K562 (cell line): ENCODE measurements around the gene SLC1A2. TPM values are rescaled to one million over a fixed set of nuclear protein-coding genes. Genes with fewer than 3 reads are reported as not detected.

Source experiments
- ATAC-seq: fragments of 200-7000 bp; cut with Tn5 transposase; 3 replicates; pipeline ENCODE4 v1.9.1; 2020; ENCODE audit warnings: moderate library complexity
- BruUV-seq: library from RNA; stranded (reverse); fragments of 400-500 nt; replicated peaks from 2 replicates; lab custom pipeline; 2021; lab: Mats Ljungman, UMichigan
- CTCF ChIA-PET: fragments of 300-600 bp; formaldehyde crosslinking; extraction: SDS; loops from one replicate; lab custom pipeline; 2021; ENCODE audit warnings: low intra/inter-chr PET ratio; lab: Yijun Ruan, JAX
- POLR2A ChIA-PET: fragments of 300-600, 350-650 bp; sonication (Branson Sonifier 250); formaldehyde crosslinking; extraction: SDS; loops from one replicate; lab custom pipeline; 2021; ENCODE audit warnings: antibody characterized with exemption, inconsistent platforms; lab: Yijun Ruan, JAX
- DNase-seq, 4 experiments: peaks; one replicate each; pipeline versions ENCODE4 v3.0.0 to v3.0.0-alpha.2; 2011 to 2018; ENCODE audit warnings: low spot score in 3 of 4, mixed read lengths in 3 of 4; ENCODE audit errors: extremely low read depth in 1 of 4
- FAIRE-seq: peaks from 2 replicates; lab custom pipeline; 2011; peaks lifted over from hg19 to GRCh38; lab: Jason Lieb, UNC
- H2AFZ ChIP-seq: 2 replicates; pipeline ENCODE4 v1.6.0; 2011; ENCODE audit warnings: low read depth, low read length, control low read depth, inconsistent platforms
- H3K27ac ChIP-seq: fragments of 200-600 bp; 3 replicates; pipeline ENCODE4 v1.8.0; 2011; ENCODE audit warnings: low read depth, mild to moderate bottlenecking, control low read depth, inconsistent platforms, low read length, moderate library complexity, mixed read lengths; ENCODE audit errors: extremely low read depth
- H3K27me3 ChIP-seq, 2 experiments: fragments of 300-600 bp in 1 of 2; 2 replicates in 1 of 2; 3 replicates in 1 of 2; pipeline versions ENCODE4 v1.6.0 to v1.8.0; 2011; ENCODE audit warnings: inconsistent platforms in 2 of 2, low read length in 2 of 2, mild to moderate bottlenecking in 1 of 2, mixed read lengths in 1 of 2, moderate library complexity in 1 of 2; ENCODE audit not compliant: control insufficient read depth in 2 of 2, insufficient read depth in 2 of 2
- H3K36me3 ChIP-seq: fragments of 300-600 bp; 3 replicates; pipeline ENCODE4 v1.8.0; 2011; ENCODE audit warnings: mild to moderate bottlenecking, low read length, inconsistent platforms; ENCODE audit not compliant: control insufficient read depth, insufficient read depth
- H3K4me1 ChIP-seq, 2 experiments: fragments of 200-600 bp in 1 of 2; replicated peaks in 1 of 2; 2 replicates in 1 of 2; 3 replicates in 1 of 2; pipeline versions ENCODE4 v1.5.1 to v1.8.0; 2011; ENCODE audit warnings: inconsistent platforms in 2 of 2, low read length in 2 of 2, mild to moderate bottlenecking in 1 of 2, mixed read lengths in 1 of 2, moderate library complexity in 1 of 2; ENCODE audit not compliant: control insufficient read depth in 2 of 2, insufficient read depth in 2 of 2
- H3K4me2 ChIP-seq: 2 replicates; pipeline ENCODE4 v1.6.1; 2011; ENCODE audit warnings: low read length, control low read depth, inconsistent platforms, mixed read lengths; ENCODE audit not compliant: insufficient read depth
- H3K4me3 ChIP-seq: fragments of 200-600 bp; sonication (generic), shearing (Covaris generic); 2 replicates; pipeline ENCODE4 v1.5.1; 2016; ENCODE audit warnings: control low read depth, inconsistent platforms
- H3K79me2 ChIP-seq: fragments of 200-600 bp; 3 replicates; pipeline ENCODE4 v1.8.0; 2011; ENCODE audit warnings: low read length, inconsistent platforms; ENCODE audit not compliant: control insufficient read depth, insufficient read depth
- H3K9ac ChIP-seq, 2 experiments: 2 replicates each; pipeline versions ENCODE4 v1.6.0 to v1.6.1; 2011; ENCODE audit warnings: low read depth in 2 of 2, low read length in 2 of 2, control low read depth in 1 of 2, inconsistent platforms in 1 of 2, mild to moderate bottlenecking in 1 of 2, mixed read lengths in 1 of 2; ENCODE audit not compliant: insufficient read depth in 1 of 2
- H3K9me1 ChIP-seq: one replicate; pipeline ENCODE4 v1.6.0; 2011; ENCODE audit warnings: inconsistent platforms, mild to moderate bottlenecking, low read length, moderate library complexity; ENCODE audit not compliant: control insufficient read depth, insufficient read depth
- H3K9me3 ChIP-seq: replicated peaks from 2 replicates; pipeline ENCODE4 v1.5.1; 2011; ENCODE audit warnings: low read depth, low read length, inconsistent platforms; ENCODE audit not compliant: control insufficient read depth, insufficient read depth
- H4K20me1 ChIP-seq: replicated peaks from 2 replicates; pipeline ENCODE4 v1.6.1; 2011; ENCODE audit warnings: low read length, inconsistent platforms, mixed read lengths; ENCODE audit not compliant: control insufficient read depth, insufficient read depth
- ADNP ChIP-seq: fragments of 200-800 bp; sonication (Bioruptor generic); IDR thresholded peaks from 2 replicates; pipeline ENCODE4 v1.6.1; 2016; ENCODE audit warnings: missing genetic modification characterization, missing compliant biosample characterization
- CEBPB ChIP-seq: fragments of 450-650 bp; IDR thresholded peaks from 2 replicates; pipeline ENCODE4 v1.6.1; 2016; ENCODE audit warnings: missing genetic modification characterization, missing compliant biosample characterization
- CEBPG ChIP-seq, 3 experiments: fragments of 200-800 bp in 1 of 3; sonication (Bioruptor generic) in 1 of 3; sonication (generic) in 1 of 3; formaldehyde crosslinking in 1 of 3; IDR thresholded peaks in 2 of 3; conservative IDR thresholded peaks in 1 of 3; 2 replicates each; pipeline versions ENCODE4 v1.6.1 to v1.8.0; 2016 to 2022; ENCODE audit warnings: missing compliant biosample characterization in 2 of 3, missing genetic modification characterization in 2 of 3, mild to moderate bottlenecking in 1 of 3, missing genetic modification reagents in 1 of 3
- DDX20 ChIP-seq: fragments of 450-650 bp; IDR thresholded peaks from 2 replicates; pipeline ENCODE4 v1.6.1; 2016; ENCODE audit warnings: missing genetic modification characterization, low read depth, mild to moderate bottlenecking, missing compliant biosample characterization, moderate library complexity
- NFIC ChIP-seq: fragments of 450-650 bp; IDR thresholded peaks from 2 replicates; pipeline ENCODE4 v1.6.1; 2017; ENCODE audit warnings: mild to moderate bottlenecking, inconsistent platforms
- NFIX ChIP-seq: fragments of 250-450 bp; sonication (Bioruptor Pico); IDR thresholded peaks from 2 replicates; pipeline ENCODE4 v1.4.0; 2020; ENCODE audit warnings: low read depth, mild to moderate bottlenecking, moderate library complexity
- WGBS: fragments of 100-300 bp; shearing (Covaris generic); methylation state at CpG from one replicate; pipeline ENCODE4 v1.1.6; 2016; ENCODE audit warnings: low coverage, mixed read lengths; ENCODE audit not compliant: insufficient coverage; ENCODE audit errors: missing lambda C conversion rate; 5-methylcytosine and 5-hydroxymethylcytosine counted together
- in situ Hi-C: fragments of 300-500 bp; cut with MboI; formaldehyde crosslinking; loops from 4 replicates; pipeline ENCODE4 v1.15.0; 2018; ENCODE audit warnings: inconsistent platforms, mixed read lengths
- intact Hi-C: fragments of 100-400 bp; cut with micrococcal nuclease; formaldehyde crosslinking; loops from 2 replicates; pipeline ENCODE4 v1.14.2; 2022
- polyA plus RNA-seq, 8 experiments: library from polyadenylated mRNA; depleted of rRNA in 4 of 8; stranded (reverse) in 5 of 8; unstranded in 3 of 8; fragments of >200 nt; fragmentation: Nextera tagmentation in 2 of 8; fragmentation: Illumina TruSeq in 1 of 8; extraction: Ambion mirVana in 2 of 8; extraction: Trizol in 1 of 8; gene quantifications; 2 replicates each; pipeline versions ENCODE4 v1.2.1 to v1.2.3, GENCODE V29; 2011 to 2014; ENCODE audit warnings: inconsistent platforms in 1 of 8, missing spikeins in 1 of 8
- total RNA-seq, 7 experiments: library from RNA; depleted of rRNA in 6 of 7; stranded (reverse); fragments of >200 nt in 6 of 7; fragmentation: Illumina TruSeq in 2 of 7; extraction: Trizol in 2 of 7; gene quantifications; 2 replicates each; pipeline versions ENCODE4 v1.2.1 to v1.2.3, GENCODE V29; 2011 to 2021; ENCODE audit warnings: low replicate concordance in 1 of 7

SLC1A2 gene
- total and polyA plus RNA-seq, 9 of the 15 experiments (the other 6 are each of a cell fraction or from before 2014, with no cell fraction given): 0.03 to 0.07 (median 0.04) TPM; not detected in 5

- BruUV-seq: no TSS peak
- TF ChIP-seq NFIC: peak; percentile 88
- peak; percentile 80 for TF ChIP-seq NFIX (CRISPR knock-in tag)
- TF ChIP-seq DDX20: no peak
- peak; percentile 34; the same call in 1 of the 2 replicates for TF ChIP-seq CEBPB (tag)
- TF ChIP-seq ADNP (tag): no peak
- TF ChIP-seq CEBPG (CRISPR knock-in tag; IDR thresholded peaks at IDR 0.05): no peak
- no peak; a peak in 1 of 4 replicates for TF ChIP-seq CEBPG (tag; conservative IDR thresholded peaks at IDR 0.05 in 1 of 2, IDR thresholded peaks at IDR 0.05 in 1 of 2)
- TF ChIP-seq, all 486 proteins: peak for 3
- H3K27ac ChIP-seq: no peak overlapping the region
- H3K9me3 ChIP-seq: no peaks in the 10 kb centered on the region
- FAIRE-seq: peak; percentile 11
- H3K9ac ChIP-seq: no peak overlapping the region
- H3K27me3 ChIP-seq: no peaks in the 10 kb centered on the region
- in situ Hi-C loops (no loop called here), intact Hi-C loops (no loop called here)
- no peak for ATAC-seq
- ChIA-PET POLR2A (no interaction called here), CTCF (no interaction called here)
- no peak for DNase-seq
- H3K9me1 ChIP-seq: no peaks in the 10 kb centered on the region
- H3K4me3 ChIP-seq: no peak overlapping the region
- H2AFZ ChIP-seq: no peak overlapping the region
- no peaks in the 10 kb centered on the region for H3K36me3 ChIP-seq
- H3K4me1 ChIP-seq: no peaks in the 10 kb centered on the region; a peak in 1 of 5 replicates
- H4K20me1 ChIP-seq: no peaks in the 10 kb centered on the region
- WGBS: 8% methylated on average over 3 of the region's 3 CpGs
- H3K4me2 ChIP-seq: no peak overlapping the region
- no peaks in the 10 kb centered on the region for H3K79me2 ChIP-seq
Measured at GRCh38 chr11:35359321-35360054, 59.9 kb downstream of the SLC1A2 start.
